Femur (tissue), 1 donor: ENCODE results near the gene PMVK.
A peak's percentile ranks its signal among the peaks of the same experiment; 100 is the strongest.

Experiments used
- DNase-seq: peaks from one replicate; pipeline ENCODE4 v3.0.0-alpha.2; 2017

PMVK gene

GRCh38 chr1:154966111-154966510, 29.6 kb upstream of the PMVK start:
- DNase-seq = no peak

GRCh38 chr1:154964359-154964758, 27.8 kb upstream of the PMVK start:
- peak; percentile 11 for DNase-seq

- DNase-seq = no peak
These were observed 27.1 kb upstream of the PMVK start for GRCh38 chr1:154963643-154964042.

- DNase-seq = no peak
These were observed 26.3 kb upstream of the PMVK start for GRCh38 chr1:154962795-154963330.

GRCh38 chr1:154962156-154962749, 25.7 kb upstream of the PMVK start:
- no peak for DNase-seq

- DNase-seq = peak; percentile 89
These were observed 25.0 kb upstream of the PMVK start, which contains the start of gene PYGO2 for GRCh38 chr1:154961207-154962155. Gene PYGO2 (minus strand): TSS chr1:154961782. CDS start chr1:154961576, 206 bp downstream.

GRCh38 chr1:154960446-154961136, 24.1 kb upstream of the PMVK start:
- DNase-seq = no peak

GRCh38 chr1:154959426-154959780, 22.9 kb upstream of the PMVK start:
- DNase-seq = no peak

GRCh38 chr1:154958681-154959425, 22.3 kb upstream of the PMVK start:
- DNase-seq = no peak

GRCh38 chr1:154958036-154958435, 21.5 kb upstream of the PMVK start:
- DNase-seq = no peak

- DNase-seq = no peak
These were observed 20.7 kb upstream of the PMVK start for GRCh38 chr1:154957091-154957657.

- DNase-seq = peak; percentile 72
These were observed 20.0 kb upstream of the PMVK start for GRCh38 chr1:154956544-154956941.

GRCh38 chr1:154955718-154956543, 19.4 kb upstream of the PMVK start, which contains the start of gene PBXIP1:
Gene PBXIP1 (minus strand): TSS chr1:154956099. CDS start chr1:154953721, 2,378 bp downstream.
- peak; percentile 95 for DNase-seq

- DNase-seq = peak; percentile 80
These were observed 18.7 kb upstream of the PMVK start for GRCh38 chr1:154955039-154955717.

GRCh38 chr1:154954541-154954940, 18.0 kb upstream of the PMVK start:
- DNase-seq = no peak

GRCh38 chr1:154953611-154954038, 17.1 kb upstream of the PMVK start:
- DNase-seq = no peak

- DNase-seq = no peak
These were observed 16.1 kb upstream of the PMVK start for GRCh38 chr1:154952664-154953063.

GRCh38 chr1:154951901-154952657, 15.6 kb upstream of the PMVK start:
- no peak for DNase-seq

GRCh38 chr1:154948079-154948478, 11.6 kb upstream of the PMVK start:
- no peak for DNase-seq
